H1 (cell line): Measurements from ENCODE around the gene PDHX. TPM values are rescaled to one million over a fixed set of nuclear protein-coding genes. Genes with fewer than 3 reads are reported as not detected.

Source experiments
- CTCF ChIA-PET: fragments of 300-600 bp; sonication (Branson Sonifier 250); formaldehyde crosslinking; loops from one replicate; lab custom pipeline; 2021; ENCODE audit not compliant: partially characterized antibody; lab: Charles Lee
- POLR2A ChIA-PET: fragments of 300-600 bp; sonication (Branson Sonifier 250); formaldehyde crosslinking; loops from one replicate; lab custom pipeline; 2021; ENCODE audit warnings: inconsistent platforms; ENCODE audit not compliant: partially characterized antibody; lab: Charles Lee
- DNase-seq, 2 experiments: peaks; one replicate each; pipeline versions ENCODE4 v3.0.0 to v3.0.0-alpha.2; 2010 to 2022; ENCODE audit warnings: low spot score in 2 of 2, low read depth in 1 of 2, mixed read lengths in 1 of 2
- FAIRE-seq: peaks from 2 replicates; lab custom pipeline; 2011; peaks lifted over from hg19 to GRCh38; lab: Jason Lieb, UNC
- H2AFZ ChIP-seq: 2 replicates; pipeline ENCODE4 v1.8.1; 2012; ENCODE audit warnings: low read length, inconsistent platforms
- H2AK5ac ChIP-seq: 2 replicates; pipeline ENCODE4 v1.6.1; 2013; ENCODE audit warnings: low read depth, low read length
- H2BK120ac ChIP-seq: replicated peaks from 2 replicates; pipeline ENCODE3; 2013; ENCODE audit warnings: low read depth, low read length, inconsistent platforms
- H2BK12ac ChIP-seq: 2 replicates; pipeline ENCODE4 v1.6.1; 2013; ENCODE audit warnings: low read depth, low read length
- H2BK15ac ChIP-seq: 2 replicates; pipeline ENCODE4 v1.6.1; 2013; ENCODE audit warnings: low read length
- H2BK20ac ChIP-seq: 2 replicates; pipeline ENCODE4 v1.6.1; 2013; ENCODE audit warnings: low read length
- H2BK5ac ChIP-seq: 2 replicates; pipeline ENCODE4 v1.6.1; 2013; ENCODE audit warnings: low read depth, low read length
- H3K14ac ChIP-seq: 2 replicates; pipeline ENCODE4 v1.6.1; 2013; ENCODE audit warnings: inconsistent platforms; ENCODE audit not compliant: insufficient read length
- H3K18ac ChIP-seq: 2 replicates; pipeline ENCODE4 v1.6.1; 2013; ENCODE audit warnings: low read length; ENCODE audit errors: extremely low read depth
- H3K23ac ChIP-seq: 2 replicates; pipeline ENCODE4 v1.6.1; 2013; ENCODE audit warnings: inconsistent platforms; ENCODE audit not compliant: insufficient read length
- H3K23me2 ChIP-seq: 2 replicates; pipeline ENCODE4 v1.6.1; 2013; ENCODE audit warnings: low read depth, low read length
- H3K27ac ChIP-seq: 2 replicates; pipeline ENCODE4 v1.6.1; 2011; ENCODE audit warnings: low read depth, low read length, inconsistent platforms
- H3K27me3 ChIP-seq, 4 experiments: replicated peaks in 1 of 4; 1 replicate in 1 of 4; 2 replicates in 3 of 4; pipeline versions ENCODE4 v1.6.1 to v1.8.1; 2011 to 2013; ENCODE audit warnings: low read length in 3 of 4, mild to moderate bottlenecking in 3 of 4, inconsistent platforms in 2 of 4, mixed read lengths in 2 of 4, moderate library complexity in 1 of 4; ENCODE audit not compliant: control insufficient read depth in 3 of 4, insufficient read depth in 3 of 4; ENCODE audit errors: extremely low read depth in 1 of 4
- H3K36me3 ChIP-seq, 4 experiments: 2 replicates each; pipeline versions ENCODE4 v1.6.1 to v1.8.1; 2011 to 2013; ENCODE audit warnings: mild to moderate bottlenecking in 4 of 4, low read length in 3 of 4, moderate library complexity in 2 of 4, control low read depth in 1 of 4, inconsistent platforms in 1 of 4; ENCODE audit not compliant: insufficient read depth in 4 of 4, control insufficient read depth in 2 of 4
- H3K4ac ChIP-seq: replicated peaks from 2 replicates; pipeline ENCODE3; 2013; ENCODE audit warnings: low read length, low read depth, mixed read lengths, inconsistent platforms; ENCODE audit not compliant: insufficient read length
- H3K4me1 ChIP-seq, 4 experiments: replicated peaks in 1 of 4; 1 replicate in 1 of 4; 2 replicates in 3 of 4; pipeline versions ENCODE4 v1.6.1 to v1.8.1; 2011 to 2013; ENCODE audit warnings: low read length in 3 of 4, inconsistent platforms in 2 of 4, mixed read lengths in 1 of 4; ENCODE audit not compliant: insufficient read depth in 4 of 4, control insufficient read depth in 3 of 4
- H3K4me2 ChIP-seq, 2 experiments: 2 replicates each; pipeline versions ENCODE4 v1.6.1 to v1.8.1; 2011 to 2013; ENCODE audit warnings: low read depth in 2 of 2, low read length in 2 of 2, control low read depth in 1 of 2, inconsistent platforms in 1 of 2, mild to moderate bottlenecking in 1 of 2; ENCODE audit not compliant: insufficient read depth in 1 of 2
- H3K4me3 ChIP-seq, 4 experiments: fragments of 200-600, 300-600 bp in 1 of 4; sonication (generic), shearing (Covaris generic), sonication (Bioruptor Twin) in 1 of 4; 2 replicates each; pipeline versions ENCODE4 v1.5.1 to v1.8.1; 2011 to 2016; ENCODE audit warnings: low read length in 4 of 4, low read depth in 3 of 4, control low read depth in 2 of 4, inconsistent platforms in 2 of 4, mild to moderate bottlenecking in 2 of 4, mixed read lengths in 1 of 4, moderate library complexity in 1 of 4; ENCODE audit not compliant: insufficient read depth in 2 of 4; ENCODE audit errors: extremely low read depth in 1 of 4
- H3K56ac ChIP-seq: replicated peaks from 2 replicates; pipeline ENCODE3; 2013; ENCODE audit warnings: low read depth, mild to moderate bottlenecking, mixed read lengths, low read length, inconsistent platforms; ENCODE audit not compliant: insufficient read length
- H3K79me1 ChIP-seq: 2 replicates; pipeline ENCODE4 v1.6.1; 2013; ENCODE audit warnings: low read depth, low read length, control low read depth
- H3K79me2 ChIP-seq, 2 experiments: 2 replicates each; pipeline versions ENCODE4 v1.6.1 to v1.8.1; 2012 to 2013; ENCODE audit warnings: low read length in 2 of 2, mild to moderate bottlenecking in 2 of 2, inconsistent platforms in 1 of 2; ENCODE audit not compliant: insufficient read depth in 2 of 2, control insufficient read depth in 1 of 2
- H3K9ac ChIP-seq, 4 experiments: replicated peaks in 1 of 4; 1 replicate in 1 of 4; 2 replicates in 3 of 4; pipeline versions ENCODE4 v1.6.1 to v1.8.1; 2011 to 2013; ENCODE audit warnings: low read depth in 3 of 4, low read length in 3 of 4, control low read depth in 2 of 4, mild to moderate bottlenecking in 2 of 4, moderate library complexity in 2 of 4, inconsistent platforms in 1 of 4; ENCODE audit errors: extremely low read depth in 1 of 4
- H3K9me3 ChIP-seq, 2 experiments: 2 replicates each; pipeline versions ENCODE4 v1.6.1 to v1.8.1; 2012 to 2013; ENCODE audit warnings: mild to moderate bottlenecking in 2 of 2, moderate library complexity in 2 of 2, control low read depth in 1 of 2, inconsistent platforms in 1 of 2, low read depth in 1 of 2, low read length in 1 of 2, mixed read lengths in 1 of 2; ENCODE audit not compliant: insufficient read depth in 2 of 2
- H4K20me1 ChIP-seq, 2 experiments: replicated peaks in 1 of 2; 2 replicates each; pipeline versions ENCODE3 to v1.8.1; 2011 to 2013; ENCODE audit warnings: inconsistent platforms in 2 of 2, low read length in 2 of 2, mild to moderate bottlenecking in 1 of 2; ENCODE audit not compliant: insufficient read depth in 2 of 2, control insufficient read depth in 1 of 2
- H4K5ac ChIP-seq: 2 replicates; pipeline ENCODE4 v1.6.1; 2013; ENCODE audit warnings: low read length, low read depth, mixed read lengths, inconsistent platforms; ENCODE audit not compliant: insufficient read length
- H4K8ac ChIP-seq: 2 replicates; pipeline ENCODE4 v1.8.0; 2013; ENCODE audit warnings: mild to moderate bottlenecking, moderate library complexity, low read length, inconsistent platforms; ENCODE audit not compliant: insufficient read depth; ENCODE audit errors: extremely low read depth
- H4K91ac ChIP-seq: replicated peaks from 2 replicates; pipeline ENCODE3; 2013; ENCODE audit warnings: low read length, mixed read lengths, inconsistent platforms; ENCODE audit not compliant: insufficient read length
- HDAC2 ChIP-seq, 2 experiments: fragments of 300-600 bp in 1 of 2; sonication (generic) in 1 of 2; IDR thresholded peaks; 2 replicates each; pipeline ENCODE4 v1.6.1; 2011 to 2012; ENCODE audit warnings: low read depth in 2 of 2, low read length in 2 of 2, mild to moderate bottlenecking in 2 of 2, moderate library complexity in 2 of 2, borderline replicate concordance in 1 of 2, inconsistent platforms in 1 of 2
- POLR2A ChIP-seq, 2 experiments: IDR thresholded peaks; 1 replicate in 1 of 2; 2 replicates in 1 of 2; pipeline ENCODE4 v1.6.1; 2011; ENCODE audit warnings: low read depth in 2 of 2, low read length in 2 of 2, mild to moderate bottlenecking in 2 of 2; ENCODE audit errors: control extremely low read depth in 1 of 2
- RXRA ChIP-seq: IDR thresholded peaks from 2 replicates; pipeline ENCODE4 v1.6.1; 2011; ENCODE audit warnings: low read depth, mild to moderate bottlenecking, low read length, moderate library complexity; ENCODE audit not compliant: insufficient read depth
- ZNF274 ChIP-seq: IDR thresholded peaks from 2 replicates; pipeline ENCODE4 v1.7.0; 2012; ENCODE audit warnings: low read length, borderline replicate concordance; ENCODE audit errors: extremely low read depth
- polyA plus RNA-seq, 7 experiments: library from polyadenylated mRNA; depleted of rRNA in 3 of 7; stranded (reverse) in 5 of 7; unstranded in 2 of 7; fragments of >200 nt in 5 of 7; fragments of 200-250 nt in 2 of 7; gene quantifications; 1 replicate in 5 of 7; 2 replicates in 1 of 7; 4 replicates in 1 of 7; pipeline versions ENCODE4 v1.2.1 to v1.2.3, GENCODE V29; 2011 to 2013; ENCODE audit warnings: missing spikeins in 2 of 7, mixed read lengths in 2 of 7
- total RNA-seq: library from RNA; stranded (reverse); fragmentation: NEBNext Ultra II Directional; extraction: Animal tissue kit (Norgen Biotek cat#: 25700); gene quantifications from 2 replicates; pipeline ENCODE4 v1.2.1, GENCODE V29; 2021

Gene PDHX
- total and polyA plus RNA-seq, 2 of the 8 experiments (the other 6 are each of a cell fraction or from before 2014, with no cell fraction given), result 12.4 to 51.9 TPM

GRCh38 chr11:34976496-34977088, 60.2 kb downstream of the PDHX start:
- no peak overlapping the region for H3K4me2 ChIP-seq
- CTCF ChIA-PET, result interaction anchor here (0.6 to 1.3 kb wide), 4 partner anchors 10 to 23 kb away, joined by 3 to 4 read pairs (median 3); no protein-coding TSS in a partner anchor

More at GRCh38 chr11:34976496-34977088, 60.2 kb downstream of the PDHX start:
- H3K56ac ChIP-seq, result no peak overlapping the region
- no peaks in the 10 kb centered on the region for H3K27me3 ChIP-seq
- H3K18ac ChIP-seq, result no peak overlapping the region
- H4K8ac ChIP-seq, result no peak overlapping the region
- no peak for TF ChIP-seq RXRA
- TF ChIP-seq POLR2A (IDR thresholded peaks at IDR 0.05; ENCODE audit: control extremely low read depth in 1 of 2, low read depth in 2 of 2, low read length in 2 of 2), result no peak
- TF ChIP-seq ZNF274, result no peak
- no peak for TF ChIP-seq HDAC2 (IDR thresholded peaks at IDR 0.05; ENCODE audit: borderline replicate concordance in 1 of 2, low read depth in 2 of 2, low read length in 2 of 2)
- FAIRE-seq (no peak), DNase-seq (no peak)
- no peak overlapping the region for H3K9ac ChIP-seq
- no peak overlapping the region for H3K4ac ChIP-seq
- no peaks in the 10 kb centered on the region for H3K9me3 ChIP-seq
- H3K79me2 ChIP-seq, result no peaks in the 10 kb centered on the region
- H4K20me1 ChIP-seq, result peaks cover 0 to 1% of the 10 kb centered on the region in 2 experiments
- H3K79me1 ChIP-seq, result no peaks in the 10 kb centered on the region
- no peak overlapping the region for H2BK5ac ChIP-seq
- POLR2A ChIA-PET, result no interaction called here
- H3K23me2 ChIP-seq, result no peaks in the 10 kb centered on the region
- H2BK15ac ChIP-seq, result no peak overlapping the region
- no peak overlapping the region for H3K23ac ChIP-seq
- H3K27ac ChIP-seq, result no peak overlapping the region
- no peak overlapping the region for H2AK5ac ChIP-seq
- no peak overlapping the region for H4K91ac ChIP-seq
- no peak overlapping the region for H2BK120ac ChIP-seq
- H2BK12ac ChIP-seq, result no peak overlapping the region
- peaks cover 0 to 4% (median 0%) of the 10 kb centered on the region in 4 experiments; a peak in 2 of 7 replicates for H3K4me1 ChIP-seq
- H3K4me3 ChIP-seq, result no peak overlapping the region
- H4K5ac ChIP-seq, result no peak overlapping the region
- peaks cover 0 to 10% (median 0%) of the 10 kb centered on the region in 4 experiments; a peak in 2 of 8 replicates for H3K36me3 ChIP-seq
- H3K14ac ChIP-seq, result no peak overlapping the region
- no peak overlapping the region for H2AFZ ChIP-seq
- no peak overlapping the region for H2BK20ac ChIP-seq
